Measurements from ENCODE around the gene NCOA6. TPM values are rescaled to one million over a fixed set of nuclear protein-coding genes. Genes with fewer than 3 reads are reported as not detected.

The NCOA6 gene
- total and polyA plus RNA-seq, 2 donors (not counting 1 experiment from before 2014, with no cell fraction given), result 16.0 to 31.9 TPM

GRCh38 chr20:34710568-34710839, 114.9 kb downstream of the NCOA6 start:
- POLR2A ChIA-PET, result interaction anchor here (0.5 kb wide), 1 partner anchor 45 kb away, joined by 3 read pairs; no protein-coding TSS in a partner anchor
- Mint-ChIP-seq H3K27ac (no peak overlapping the region), H3K4me1 (peaks cover 17% of the 10 kb centered on the region), H3K27me3 (no peaks in the 10 kb centered on the region), H3K9me3 (ENCODE audit: insufficient read depth) (no peaks in the 10 kb centered on the region), H3K4me3 (peak overlapping the region; percentile 82)
- Histone ChIP-seq H3K4me1 (ENCODE audit: control insufficient read depth in 2 of 2, insufficient read depth in 2 of 2, low read length in 2 of 2) (peaks cover 10 to 14% of the 10 kb centered on the region in 2 donors), H2AFZ (ENCODE audit: insufficient read depth, low read depth, low read length, poor library complexity, severe bottlenecking) (peak overlapping the region; percentile 83), H3K9ac (ENCODE audit: low read length) (peak overlapping the region; percentile 75), H3K4me2 (replicated peaks; ENCODE audit: low read depth, low read length, poor library complexity, severe bottlenecking) (peak overlapping the region; percentile 88), H3K27ac (ENCODE audit: low read length in 2 of 2) (no peak overlapping the region), H3K36me3 (replicated peaks in 1 of 2; ENCODE audit: control extremely low read depth in 1 of 2, control insufficient read depth in 1 of 2, extremely low read depth in 1 of 2, insufficient read depth in 2 of 2, low read length in 1 of 2) (peaks cover 0 to 8% of the 10 kb centered on the region in 2 experiments), H3K27me3 (replicated peaks in 1 of 4; ENCODE audit: control extremely low read depth in 1 of 4, control insufficient read depth in 3 of 4, insufficient read depth in 4 of 4, low read length in 3 of 4) (no peaks in the 10 kb centered on the region), H3K4me3 (ENCODE audit: control extremely low read depth in 1 of 5, extremely low read depth in 1 of 5, insufficient read depth in 1 of 5, low read depth in 2 of 5, low read length in 4 of 5) (peak overlapping the region in 2 of 5 experiments; percentile 34 to 88), H4K20me1 (ENCODE audit: control insufficient read depth, insufficient read depth, low read length, poor library complexity, severe bottlenecking) (peaks cover 7% of the 10 kb centered on the region), H3K9me3 (ENCODE audit: control extremely low read depth in 1 of 3, control insufficient read depth in 2 of 3, insufficient read depth in 1 of 3, low read length in 2 of 3) (no peaks in the 10 kb centered on the region), H3K79me2 (ENCODE audit: control insufficient read depth, insufficient read depth, low read length) (no peaks in the 10 kb centered on the region)
- no peak for ATAC-seq (ENCODE audit: low read depth)
- no peak for DNase-seq
- intact Hi-C loops (cut with micrococcal nuclease), result no loop called here
- CTCF ChIA-PET, result interaction anchor here (1.2 to 4.5 kb wide), 6 partner anchors 10 to 408 kb away, joined by 3 to 69 read pairs (median 13); partner anchors contain the start of genes AHCY and PIGU
- no peak for TF ChIP-seq CTCF (IDR thresholded peaks at IDR 0.05)
- TF ChIP-seq EZH2 (IDR thresholded peaks at IDR 0.05; ENCODE audit: borderline replicate concordance, insufficient read depth, low read depth, low read length, poor library complexity, severe bottlenecking), result no peak

GRCh38 chr20:34709831-34710567, 115.5 kb downstream of the NCOA6 start:
- peak overlapping the region; percentile 75 for H3K9ac ChIP-seq (ENCODE audit: low read length)

More at GRCh38 chr20:34709831-34710567, 115.5 kb downstream of the NCOA6 start:
- Mint-ChIP-seq H3K4me1 (peaks cover 20% of the 10 kb centered on the region), H3K27me3 (no peaks in the 10 kb centered on the region), H3K27ac (peak overlapping the region; percentile 93), H3K9me3 (ENCODE audit: insufficient read depth) (no peaks in the 10 kb centered on the region), H3K4me3 (peak overlapping the region; percentile 93)
- ChIA-PET CTCF (interaction anchor here (0.9 to 4.5 kb wide), 11 partner anchors 11 to 407 kb away, joined by 3 to 69 read pairs (median 5); partner anchors contain the start of genes AHCY, DYNLRB1 and PIGU), POLR2A (interaction anchor here (0.5 to 1.2 kb wide), 3 partner anchors 31 to 45 kb away, joined by 3 to 5 read pairs (median 3); no protein-coding TSS in a partner anchor)
- Histone ChIP-seq H3K4me1 (ENCODE audit: control insufficient read depth in 2 of 2, insufficient read depth in 2 of 2, low read length in 2 of 2) (peaks cover 11 to 18% of the 10 kb centered on the region in 2 donors), H3K9me3 (ENCODE audit: control extremely low read depth in 1 of 3, control insufficient read depth in 2 of 3, insufficient read depth in 1 of 3, low read length in 2 of 3) (no peaks in the 10 kb centered on the region), H3K4me2 (replicated peaks; ENCODE audit: low read depth, low read length, poor library complexity, severe bottlenecking) (peak overlapping the region; percentile 88), H2AFZ (ENCODE audit: insufficient read depth, low read depth, low read length, poor library complexity, severe bottlenecking) (peak overlapping the region; percentile 83), H3K4me3 (ENCODE audit: control extremely low read depth in 1 of 5, extremely low read depth in 1 of 5, insufficient read depth in 1 of 5, low read depth in 2 of 5, low read length in 4 of 5) (peak overlapping the region in 4 of 5 experiments; percentile 75 to 88 (median 83)), H4K20me1 (ENCODE audit: control insufficient read depth, insufficient read depth, low read length, poor library complexity, severe bottlenecking) (peaks cover 7% of the 10 kb centered on the region), H3K36me3 (replicated peaks in 1 of 2; ENCODE audit: control extremely low read depth in 1 of 2, control insufficient read depth in 1 of 2, extremely low read depth in 1 of 2, insufficient read depth in 2 of 2, low read length in 1 of 2) (peaks cover 0 to 6% of the 10 kb centered on the region in 2 experiments), H3K27ac (ENCODE audit: low read length in 2 of 2) (peak overlapping the region; percentile 87 to 91), H3K27me3 (replicated peaks in 1 of 4; ENCODE audit: control extremely low read depth in 1 of 4, control insufficient read depth in 3 of 4, insufficient read depth in 4 of 4, low read length in 3 of 4) (no peaks in the 10 kb centered on the region), H3K79me2 (ENCODE audit: control insufficient read depth, insufficient read depth, low read length) (no peaks in the 10 kb centered on the region)
- DNase-seq (peak; percentile 94), ATAC-seq (ENCODE audit: low read depth) (peak; percentile 66)
- WGBS (ENCODE audit: insufficient coverage), result 7% methylated on average over 59 of the region's 61 CpGs
- TF ChIP-seq EZH2 (IDR thresholded peaks at IDR 0.05; ENCODE audit: borderline replicate concordance, insufficient read depth, low read depth, low read length, poor library complexity, severe bottlenecking) (no peak), CTCF (IDR thresholded peaks at IDR 0.05) (peak; percentile 61)
- intact Hi-C loops (cut with micrococcal nuclease), result loop anchor here (1.0 to 10.0 kb wide), 9 partner anchors 33 to 715 kb away; partner anchors contain the start of genes AHCY, DYNLRB1, EDEM2 and GSS

Measured in B cell (primary cell).